Measurements from ENCODE around the gene MMP23B. TPM values are rescaled to one million over a fixed set of nuclear protein-coding genes. Genes with fewer than 3 reads are reported as not detected.
"Not testable (repeated sequence)": the region's sequence is repeated elsewhere in the genome, so short reads cannot be mapped to it uniquely, and the experiment has no call there.

MMP23B gene
- 10 to 100 TPM in 1 of 3 donors, 1 to 10 TPM in 1, under 1 TPM in 1; 0.89 to 24.4 (median 3.4) TPM for polyA plus RNA-seq

DNA sequence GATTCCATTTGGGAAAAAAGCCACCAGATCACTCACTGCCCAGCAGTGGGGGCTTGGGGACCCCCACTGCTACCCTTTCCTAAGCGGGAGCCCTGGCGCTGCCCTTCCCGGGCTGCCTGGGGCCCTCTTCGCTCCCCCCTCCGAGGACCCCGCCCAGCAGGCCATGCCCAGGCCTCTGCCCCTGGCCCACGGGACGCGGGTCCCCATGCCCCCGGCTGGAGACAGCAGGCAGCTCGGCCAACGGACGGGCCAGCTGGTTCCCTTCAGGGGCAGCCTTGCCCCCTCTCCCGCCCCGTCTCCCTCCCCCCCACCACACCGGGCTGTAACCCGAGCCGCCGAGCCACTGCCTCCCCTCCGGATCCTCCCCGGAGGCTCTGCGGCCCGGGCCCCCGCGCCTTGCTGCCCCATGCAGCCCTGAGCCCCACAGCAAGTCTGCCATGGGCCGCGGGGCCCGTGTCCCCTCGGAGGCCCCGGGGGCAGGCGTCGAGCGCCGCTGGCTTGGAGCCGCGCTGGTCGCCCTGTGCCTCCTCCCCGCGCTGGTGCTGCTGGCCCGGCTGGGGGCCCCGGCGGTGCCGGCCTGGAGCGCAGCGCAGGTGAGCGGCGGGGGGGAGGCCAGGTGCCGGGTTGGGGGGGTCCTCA lies at the start of gene MMP23B:
Gene MMP23B (plus strand): TSS at position 392 of the 639 bp plus-strand sequence. CDS start 46 bp downstream, at position 438.
- 2 to 7% (median 5%) methylated on average over 31 to 48 of the region's 48 CpGs for WGBS, 3 donors

DNA sequence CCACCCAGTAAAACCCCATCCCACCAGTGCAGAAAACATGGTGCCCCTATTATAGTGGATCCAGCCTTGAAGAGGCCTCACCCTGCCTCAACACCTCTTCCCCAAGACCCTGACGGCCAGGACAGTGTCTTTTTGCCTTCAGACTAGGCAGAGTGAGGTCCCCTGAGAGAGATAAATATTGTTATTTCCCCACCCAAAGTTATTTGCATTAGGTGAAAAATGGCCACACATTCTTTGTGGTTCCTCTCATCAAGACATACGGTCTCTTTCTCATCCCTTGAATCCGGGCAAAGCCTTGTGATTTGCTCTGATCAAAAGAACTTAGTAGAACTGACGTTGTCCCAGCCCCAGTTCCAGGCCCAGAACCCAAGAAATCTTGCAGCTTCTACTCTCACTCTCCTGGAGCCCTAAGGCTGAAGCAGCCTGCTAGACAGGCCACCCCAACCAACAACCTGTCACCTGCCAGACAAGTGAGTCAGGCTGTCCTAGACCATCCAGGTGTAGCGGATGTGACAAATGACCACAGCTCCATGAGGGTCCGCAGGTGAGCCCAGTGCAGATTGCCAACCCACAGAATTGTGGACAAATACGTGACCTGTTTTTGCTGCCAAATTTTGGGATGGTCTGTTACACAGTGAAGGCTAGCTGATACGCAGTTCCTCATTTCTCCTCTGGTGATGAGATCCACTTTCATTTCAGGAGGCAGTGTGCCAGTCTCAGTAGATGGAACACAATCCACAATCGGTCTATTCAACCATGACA lies 49.2 kb upstream of the MMP23B start:
- 66 to 74% (median 71%) methylated on average over 9 of the region's 9 CpGs for WGBS, 3 donors
- no peak overlapping the region for H3K27ac ChIP-seq (ENCODE audit: low read depth, low read length)

More for the DNA sequence above, at the start of gene MMP23B:
- H3K27ac ChIP-seq (ENCODE audit: low read depth, low read length), result no peak within 1 kb of the TSS

DNA sequence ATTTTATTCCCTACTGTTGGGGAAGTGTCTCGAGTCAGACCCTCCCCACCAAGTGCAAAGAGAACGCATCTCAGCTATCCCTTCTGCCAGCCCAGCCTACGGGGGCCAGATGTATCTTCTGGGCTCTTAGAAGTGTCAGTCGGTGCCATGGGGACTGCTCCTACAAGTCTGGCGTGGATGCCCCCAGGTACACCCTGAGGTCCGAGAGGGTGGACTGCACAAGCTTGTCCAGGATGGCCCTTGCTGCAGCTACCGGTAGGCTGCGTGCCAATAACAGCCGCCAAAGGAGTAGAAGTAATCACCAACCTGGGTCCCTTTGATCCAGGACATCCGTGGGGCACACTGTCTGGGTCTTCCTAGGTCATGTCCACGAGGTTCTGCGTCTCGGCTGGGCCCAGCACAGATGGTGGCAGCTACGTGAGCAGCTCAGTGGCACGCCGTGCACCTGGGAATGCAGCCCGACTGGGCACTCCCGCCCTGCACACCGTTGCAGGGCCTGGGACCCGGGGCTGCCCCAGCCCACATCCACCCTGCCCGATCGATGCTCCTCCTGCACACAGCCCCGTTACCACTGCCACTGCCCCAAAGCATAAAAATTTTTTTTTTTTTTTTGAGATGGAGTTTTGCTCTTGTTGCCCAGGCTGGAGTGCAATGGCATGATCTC lies 48.5 kb upstream of the MMP23B start:
- 82 to 86% (median 84%) methylated on average over 23 of the region's 23 CpGs for WGBS, 3 donors
- no peak overlapping the region for H3K27ac ChIP-seq (ENCODE audit: low read depth, low read length)

GRCh38 chr1:1591452-1591851 lies 40.5 kb upstream of the MMP23B start:
- WGBS, 3 donors, result 85 to 91% (median 88%) methylated on average over 11 to 13 of the region's 13 CpGs
- H3K27ac ChIP-seq (ENCODE audit: low read depth, low read length), result no peak overlapping the region

GRCh38 chr1:1593834-1594601 lies 38.0 kb upstream of the MMP23B start:
- H3K27ac ChIP-seq (ENCODE audit: low read depth, low read length), result no peak overlapping the region
- WGBS, 3 donors, result 78 to 87% (median 86%) methylated on average over 24 of the region's 24 CpGs

- no peak overlapping the region for H3K27ac ChIP-seq (ENCODE audit: low read depth, low read length)
- WGBS, 3 donors, result 63 to 64% (median 63%) methylated on average over 10 of the region's 10 CpGs
Measured at GRCh38 chr1:1594602-1595260, 37.2 kb upstream of the MMP23B start.

DNA sequence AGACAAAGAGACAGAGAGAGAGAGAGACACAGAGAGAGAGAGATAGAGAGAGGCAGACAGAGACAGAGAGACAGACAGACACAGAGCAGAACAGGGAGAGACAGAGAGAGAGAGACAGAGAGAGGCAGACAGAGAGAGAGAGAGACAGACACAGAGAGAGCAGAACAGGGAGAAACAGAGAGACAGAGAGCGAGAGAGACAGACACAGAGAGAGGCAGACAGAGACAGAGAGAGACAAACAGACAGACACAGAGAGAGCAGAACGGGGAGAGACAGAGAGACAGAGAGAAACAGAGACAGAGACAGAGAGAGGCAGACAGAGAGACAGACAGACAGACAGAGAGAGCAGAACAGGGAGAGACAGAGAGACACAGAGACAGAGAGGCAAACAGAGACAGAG lies 36.6 kb upstream of the MMP23B start:
- WGBS, 3 donors, result 85 to 89% (median 86%) methylated on average over 2 of the region's 2 CpGs

GRCh38 chr1:1596493-1597274 lies 35.3 kb upstream of the MMP23B start:
- 25 to 50% (median 37%) methylated on average over 12 of the region's 12 CpGs for whole genome bisulfite sequencing, 3 donors
- no peak overlapping the region for H3K27ac ChIP-seq (ENCODE audit: low read depth, low read length)

More for the DNA sequence above, 36.6 kb upstream of the MMP23B start:
- H3K27ac ChIP-seq (ENCODE audit: low read depth, low read length), result not testable (repeated sequence)

DNA sequence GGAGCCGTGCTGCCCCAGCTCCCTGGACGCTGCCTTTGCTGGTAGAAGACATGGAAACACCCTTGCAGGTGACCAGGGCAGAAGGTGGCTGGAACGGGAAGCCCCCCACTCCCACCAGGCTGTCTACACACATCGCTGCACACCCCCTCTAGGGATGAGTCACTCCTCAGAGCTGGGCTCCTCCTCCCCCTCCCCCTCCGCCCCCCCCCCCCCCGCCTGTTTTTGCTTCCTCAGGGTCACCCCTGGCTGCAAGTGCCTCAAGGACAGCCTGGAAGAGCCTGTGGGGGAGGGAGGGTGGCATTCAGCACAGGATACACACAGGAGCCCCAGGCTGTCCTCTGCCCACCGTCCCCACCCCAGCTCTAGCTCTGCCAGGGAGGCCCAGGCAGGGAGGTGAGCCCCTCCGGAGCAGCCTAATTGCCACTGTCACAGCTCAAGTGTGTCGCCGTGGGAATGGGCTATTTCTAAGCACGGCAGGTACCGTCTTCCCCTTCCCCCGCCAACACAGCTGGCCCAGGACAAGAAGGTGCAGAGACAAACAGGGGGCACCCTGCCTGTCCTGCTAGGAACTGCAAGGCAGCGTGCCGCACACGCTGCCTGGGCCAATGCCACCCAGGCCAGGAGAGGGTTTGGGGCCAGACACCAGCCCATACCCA lies 34.6 kb upstream of the MMP23B start:
- 18 to 29% (median 23%) methylated on average over 14 to 16 of the region's 16 CpGs for WGBS, 3 donors
- H3K27ac ChIP-seq (ENCODE audit: low read depth, low read length), result no peak overlapping the region

GRCh38 chr1:1598051-1598719 lies 33.8 kb upstream of the MMP23B start:
- WGBS, 3 donors, result 60 to 85% (median 81%) methylated on average over 26 to 28 of the region's 28 CpGs
- H3K27ac ChIP-seq (ENCODE audit: low read depth, low read length), result no peak overlapping the region

- no peak overlapping the region for H3K27ac ChIP-seq (ENCODE audit: low read depth, low read length)
- WGBS, 3 donors, result 84 to 86% (median 86%) methylated on average over 13 of the region's 13 CpGs
Measured at GRCh38 chr1:1598720-1599029, 33.3 kb upstream of the MMP23B start.

DNA sequence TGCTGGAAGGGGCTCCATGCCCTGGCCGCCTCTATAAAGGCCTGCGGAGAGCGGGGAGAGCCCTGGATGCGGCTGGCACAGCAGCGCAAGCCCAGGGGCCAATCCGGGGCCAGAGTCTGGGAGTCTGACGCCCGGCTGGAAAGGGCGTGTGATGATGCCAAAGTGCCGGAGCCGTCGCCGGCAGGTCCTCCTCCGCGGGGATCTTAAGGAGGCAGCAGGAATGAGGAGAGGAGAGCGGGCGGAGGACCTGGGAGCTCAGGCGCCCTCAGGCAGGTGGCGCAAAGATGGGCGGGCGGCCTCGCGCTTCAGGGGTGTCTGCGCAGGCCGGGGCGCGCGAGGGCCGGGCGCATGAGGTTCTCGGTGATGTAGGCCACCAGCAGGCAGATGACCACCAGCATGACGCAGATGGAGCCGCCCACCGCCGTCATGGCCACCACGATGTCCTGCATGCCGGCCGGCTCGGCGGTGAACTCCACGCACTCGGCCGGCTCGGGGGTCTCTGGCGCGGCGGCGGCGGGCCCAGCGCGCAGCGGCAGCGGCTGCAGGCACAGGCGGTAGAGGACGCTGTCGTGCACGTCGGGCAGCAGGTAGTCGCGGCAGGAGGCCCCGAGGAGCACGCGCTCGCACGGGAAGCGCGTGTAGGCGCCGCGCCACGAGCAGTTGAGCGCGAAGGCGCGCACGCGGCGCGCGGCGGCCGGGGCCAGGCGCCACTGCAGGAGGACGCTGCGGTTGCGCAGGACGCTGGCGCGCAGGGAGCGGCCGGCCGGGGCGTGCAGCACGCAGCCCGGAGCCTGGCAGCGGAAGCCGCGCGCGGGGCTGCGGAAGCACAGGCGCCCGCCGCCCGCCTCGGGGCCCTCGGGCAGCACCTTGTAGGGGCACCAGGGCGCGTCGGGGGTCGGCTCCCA lies 32.7 kb upstream of the MMP23B start:
- WGBS, 3 donors, result 11 to 23% (median 14%) methylated on average over 91 to 111 of the region's 111 CpGs
- no peak overlapping the region for H3K27ac ChIP-seq (ENCODE audit: low read depth, low read length)

DNA sequence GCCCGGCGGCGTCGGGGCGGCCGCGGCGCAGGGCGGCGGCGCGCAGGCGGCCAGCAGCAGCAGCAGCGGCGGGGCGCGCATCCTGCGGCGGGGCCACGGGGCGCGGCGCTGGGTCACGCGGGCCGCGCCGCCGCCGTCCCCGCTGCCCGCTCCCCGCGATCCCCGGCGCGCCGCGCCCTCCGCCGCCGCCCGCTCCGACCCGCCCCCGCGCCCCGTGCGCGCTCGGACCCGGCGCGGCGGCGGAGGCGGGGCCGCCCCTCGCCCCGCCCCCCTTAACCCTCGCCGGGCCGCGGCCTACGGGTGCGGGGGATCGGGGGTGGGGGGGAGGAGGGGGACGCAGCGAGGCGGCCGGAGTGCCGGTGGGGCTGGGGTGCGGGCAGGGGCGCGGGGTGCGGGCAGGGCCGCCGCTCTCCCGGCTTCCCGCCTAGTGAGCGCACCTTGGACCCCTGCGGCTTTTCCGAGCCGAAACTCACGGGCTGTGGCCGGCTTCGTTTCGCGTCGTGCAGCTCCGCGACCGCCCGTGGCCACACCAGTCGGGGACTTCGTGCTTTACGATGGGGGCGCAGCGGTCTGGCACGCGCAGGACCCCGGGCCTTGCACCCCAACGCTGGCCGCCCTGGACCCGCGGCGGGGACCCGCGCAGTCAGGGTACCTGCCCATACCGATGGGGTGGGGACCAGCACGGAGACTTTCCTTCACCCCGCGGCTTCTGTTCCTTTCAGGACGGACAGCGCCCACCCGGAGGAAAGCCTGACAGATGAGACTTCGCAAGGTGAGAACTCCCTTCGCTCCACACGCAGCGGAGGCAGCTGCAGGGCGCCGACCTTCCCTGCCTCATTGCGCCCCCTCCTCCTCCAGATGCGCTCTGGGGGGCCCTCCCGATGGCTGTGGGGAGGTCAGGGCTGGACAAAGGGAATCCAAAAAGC lies 31.8 kb upstream of the MMP23B start, which contains the start of gene FNDC10:
Gene FNDC10 (minus strand): TSS at position 201 of the 926 bp plus-strand sequence. CDS start 120 bp downstream, at position 81.
- H3K27ac ChIP-seq (ENCODE audit: low read depth, low read length), result no peak within 1 kb of the TSS
- 5 to 9% (median 7%) methylated on average over 64 to 94 of the region's 125 CpGs for WGBS, 3 donors

GRCh38 chr1:1600861-1601563 lies 31.0 kb upstream of the MMP23B start:
- no peak overlapping the region for H3K27ac ChIP-seq (ENCODE audit: low read depth, low read length)
- 66 to 80% (median 79%) methylated on average over 21 to 22 of the region's 22 CpGs for WGBS, 3 donors

Data from adipose tissue (tissue), 3 donors.